IPS-15b (cell line): ENCODE results near the gene PYGO2.
"Not testable (repeated sequence)": the region's sequence is repeated elsewhere in the genome, so short reads cannot be mapped to it uniquely, and the experiment has no call there.

ENCODE experiments used
- H3K27me3 ChIP-seq: one replicate; pipeline ENCODE4 v1.6.1; 2013; ENCODE audit warnings: low read length; ENCODE audit not compliant: control insufficient read depth, insufficient read depth
- H3K36me3 ChIP-seq: one replicate; pipeline ENCODE4 v1.6.1; 2013; ENCODE audit warnings: low read length; ENCODE audit not compliant: control insufficient read depth, insufficient read depth
- H3K4me1 ChIP-seq: one replicate; pipeline ENCODE4 v1.6.1; 2013; ENCODE audit warnings: mild to moderate bottlenecking, low read length; ENCODE audit not compliant: control insufficient read depth, insufficient read depth
- H3K4me3 ChIP-seq: one replicate; pipeline ENCODE4 v1.5.1; 2013; ENCODE audit warnings: low read depth, low read length
- H3K9ac ChIP-seq: one replicate; pipeline ENCODE4 v1.6.1; 2013; ENCODE audit warnings: low read depth, mild to moderate bottlenecking, low read length
- H3K9me3 ChIP-seq: one replicate; pipeline ENCODE4 v1.6.1; 2013; ENCODE audit warnings: mild to moderate bottlenecking, low read length; ENCODE audit not compliant: control insufficient read depth, insufficient read depth

Gene PYGO2

DNA sequence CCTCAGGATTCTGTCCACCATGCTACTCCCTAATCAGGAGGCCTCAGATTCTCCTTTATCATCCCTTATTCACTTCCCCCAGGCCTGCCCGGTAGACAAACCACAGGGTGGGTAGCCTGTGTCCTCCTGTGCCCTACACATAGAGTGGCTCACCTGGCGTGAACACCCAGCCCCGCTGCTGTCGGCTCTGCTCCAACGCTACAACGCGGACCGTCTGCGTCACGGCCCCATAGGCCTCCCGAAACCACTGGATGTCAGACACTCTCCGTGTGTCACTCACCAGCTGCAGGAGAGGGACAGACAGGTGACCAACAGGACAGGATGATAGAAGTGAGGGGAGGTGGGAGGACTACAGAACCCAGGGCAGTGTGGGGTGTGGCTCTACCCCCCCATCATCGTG, 35.4 kb downstream of the PYGO2 start:
- Histone ChIP-seq H3K4me1 (no peaks in the 10 kb centered on the region), H3K9ac (no peak overlapping the region), H3K36me3 (peaks cover 5% of the 10 kb centered on the region), H3K9me3 (no peaks in the 10 kb centered on the region), H3K4me3 (no peak overlapping the region), H3K27me3 (no peaks in the 10 kb centered on the region)

DNA sequence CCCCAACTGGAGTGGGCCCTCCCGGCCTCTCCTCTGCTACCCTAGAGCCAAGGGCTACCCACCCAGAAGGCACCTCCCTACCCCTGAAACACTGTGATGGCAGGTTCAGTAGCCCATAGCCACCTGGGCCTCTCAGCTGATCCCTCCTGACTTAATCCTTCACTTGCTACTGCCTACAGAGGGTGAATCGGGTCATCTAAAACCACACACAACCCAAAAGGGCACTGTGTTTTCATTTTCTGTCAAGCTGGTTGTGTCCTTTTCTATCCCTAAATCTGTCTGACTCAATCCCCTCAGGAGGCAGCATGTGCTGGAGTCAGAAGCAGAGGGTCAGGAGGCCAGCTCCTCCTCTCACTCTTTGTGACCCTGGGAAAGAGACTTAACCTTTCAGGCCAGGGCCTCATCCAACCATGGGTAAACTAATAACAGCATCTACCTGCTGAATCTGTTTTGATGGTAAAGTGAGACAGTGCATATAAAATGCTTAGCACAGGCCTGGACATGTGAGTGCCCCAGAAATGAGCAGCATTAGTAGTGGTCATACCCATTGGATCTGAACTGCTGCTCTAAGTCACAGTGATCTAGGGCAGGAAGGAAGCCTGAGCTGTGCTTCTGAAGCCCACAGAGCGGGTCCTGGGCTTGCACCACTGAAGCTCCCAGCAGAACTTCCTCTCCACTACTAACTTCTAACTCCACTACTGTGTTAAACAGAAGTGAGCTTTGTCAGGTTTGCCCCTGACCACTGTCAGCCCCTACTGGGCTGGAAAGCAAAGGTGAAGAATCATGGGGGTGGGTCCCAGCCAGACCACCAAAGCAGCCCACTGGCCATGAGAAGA, 36.0 kb downstream of the PYGO2 start:
- Histone ChIP-seq H3K4me3 (no peak overlapping the region), H3K36me3 (peaks cover 5% of the 10 kb centered on the region)

DNA sequence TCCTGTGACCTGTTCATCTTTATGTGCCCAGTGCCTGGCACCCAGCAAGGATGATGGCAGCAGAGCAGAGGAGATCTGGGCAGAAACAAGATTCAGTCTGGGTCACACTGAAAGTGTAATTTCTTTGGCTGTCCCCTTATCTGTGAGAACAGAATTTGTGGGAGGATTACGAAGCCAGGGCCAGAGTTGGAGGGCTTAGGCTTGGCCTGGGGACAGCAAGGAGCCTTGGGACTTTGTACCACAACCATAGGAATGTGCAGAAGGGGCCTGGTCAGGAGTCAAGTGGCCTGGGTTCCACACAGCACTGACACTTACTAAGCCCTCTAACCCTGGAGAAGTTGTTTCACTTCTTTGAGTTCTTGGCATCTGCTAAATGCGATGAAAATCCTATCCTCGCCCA, 37.9 kb downstream of the PYGO2 start:
- Histone ChIP-seq H3K27me3 (no peaks in the 10 kb centered on the region), H3K9me3 (no peaks in the 10 kb centered on the region), H3K4me3 (no peak overlapping the region), H3K9ac (no peak overlapping the region), H3K36me3 (peaks cover 5% of the 10 kb centered on the region), H3K4me1 (no peaks in the 10 kb centered on the region)

More for the DNA sequence above, 36.0 kb downstream of the PYGO2 start:
- Histone ChIP-seq H3K9me3 (no peaks in the 10 kb centered on the region), H3K27me3 (no peaks in the 10 kb centered on the region), H3K4me1 (no peaks in the 10 kb centered on the region), H3K9ac (no peak overlapping the region)

DNA sequence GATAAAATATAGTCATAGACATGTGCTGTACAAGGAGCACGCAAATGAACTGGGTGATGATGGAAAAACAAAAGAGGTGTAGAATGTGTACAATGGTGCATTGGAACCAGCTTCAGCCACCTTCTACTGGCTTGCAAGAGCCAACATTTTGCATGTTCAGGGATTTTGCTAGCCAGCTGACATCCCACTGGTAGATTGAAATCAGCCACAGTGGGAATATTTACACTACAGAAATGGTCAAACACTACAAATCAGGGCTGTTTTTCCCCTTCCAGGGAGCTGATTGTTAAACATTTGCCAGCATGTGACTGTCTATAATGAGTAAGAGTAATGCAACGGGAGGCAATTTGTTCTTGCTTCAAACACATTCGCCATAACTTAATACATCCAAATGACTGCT, 48.3 kb downstream of the PYGO2 start:
- H3K36me3 ChIP-seq: no peaks in the 10 kb centered on the region
- H3K4me1 ChIP-seq: no peaks in the 10 kb centered on the region
- peaks cover 6% of the 10 kb centered on the region for H3K9me3 ChIP-seq
- no peak overlapping the region for H3K9ac ChIP-seq
- H3K4me3 ChIP-seq: no peak overlapping the region
- H3K27me3 ChIP-seq: no peaks in the 10 kb centered on the region

DNA sequence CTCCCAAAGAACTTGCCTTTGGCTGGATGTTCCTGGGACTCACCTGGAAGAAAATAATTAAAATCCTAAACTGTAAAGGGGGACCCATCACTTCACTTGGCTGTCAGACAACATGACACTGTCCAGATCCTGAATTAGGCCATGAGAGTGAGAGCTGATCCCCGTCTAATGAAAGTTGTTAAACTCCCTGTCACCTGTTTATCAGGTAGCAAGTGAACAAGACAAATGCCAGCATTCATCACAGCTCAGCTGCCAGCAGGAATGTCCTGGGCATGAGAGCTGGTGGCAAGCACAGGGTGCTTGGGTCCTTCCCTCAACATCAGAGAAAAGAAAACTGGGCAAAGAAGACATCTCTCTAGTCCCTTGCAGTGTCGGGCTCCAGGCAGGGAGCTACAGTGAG, 48.8 kb downstream of the PYGO2 start:
- Histone ChIP-seq H3K4me3 (no peak overlapping the region), H3K9ac (no peak overlapping the region), H3K27me3 (no peaks in the 10 kb centered on the region), H3K36me3 (no peaks in the 10 kb centered on the region), H3K9me3 (peaks cover 6% of the 10 kb centered on the region), H3K4me1 (no peaks in the 10 kb centered on the region)

DNA sequence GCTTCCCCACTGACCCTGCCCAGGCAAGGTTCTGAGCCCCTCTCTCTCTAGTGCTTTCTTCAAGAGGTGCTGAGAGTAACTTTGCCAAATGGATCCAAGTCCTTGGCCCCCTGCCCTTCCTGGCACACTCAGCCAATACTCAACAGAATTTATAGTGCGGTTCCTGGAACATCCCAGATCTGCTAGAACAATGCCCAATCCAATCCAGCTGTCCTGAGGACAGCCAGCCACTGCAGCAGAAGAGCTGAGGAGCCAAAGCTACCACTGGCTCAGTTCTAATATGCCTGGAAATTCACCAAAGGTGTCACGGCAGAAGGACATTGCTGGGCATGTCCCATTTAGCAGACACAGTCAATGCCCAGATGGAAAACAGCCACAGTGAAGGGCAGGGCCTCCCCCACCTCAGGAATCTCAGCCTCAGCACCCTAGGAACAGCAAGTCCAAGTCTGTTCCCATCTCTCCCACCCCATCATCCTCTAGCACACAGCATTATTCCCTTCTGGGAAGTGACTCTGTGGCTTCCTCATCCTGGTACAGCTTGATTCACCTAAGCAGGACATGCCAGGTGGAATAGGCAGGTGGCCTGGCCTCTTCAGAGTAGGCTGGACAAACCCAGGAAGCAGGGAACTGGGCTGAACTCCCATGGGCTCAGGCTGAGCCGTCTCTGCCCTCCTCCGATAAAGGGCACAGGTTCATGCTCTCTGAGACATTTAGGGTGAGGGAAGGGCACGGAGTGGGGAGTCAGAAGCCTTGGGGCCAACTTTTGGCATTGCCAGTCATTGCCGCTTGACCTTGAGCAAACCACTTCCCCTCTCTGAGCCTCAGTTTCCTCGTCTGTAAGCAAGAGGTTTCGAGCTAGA, 49.7 kb downstream of the PYGO2 start:
- peaks cover 6% of the 10 kb centered on the region for H3K9me3 ChIP-seq
- H3K4me3 ChIP-seq: no peak overlapping the region
- H3K9ac ChIP-seq: no peak overlapping the region
- H3K27me3 ChIP-seq: no peaks in the 10 kb centered on the region
- H3K4me1 ChIP-seq: no peaks in the 10 kb centered on the region
- H3K36me3 ChIP-seq: no peaks in the 10 kb centered on the region

DNA sequence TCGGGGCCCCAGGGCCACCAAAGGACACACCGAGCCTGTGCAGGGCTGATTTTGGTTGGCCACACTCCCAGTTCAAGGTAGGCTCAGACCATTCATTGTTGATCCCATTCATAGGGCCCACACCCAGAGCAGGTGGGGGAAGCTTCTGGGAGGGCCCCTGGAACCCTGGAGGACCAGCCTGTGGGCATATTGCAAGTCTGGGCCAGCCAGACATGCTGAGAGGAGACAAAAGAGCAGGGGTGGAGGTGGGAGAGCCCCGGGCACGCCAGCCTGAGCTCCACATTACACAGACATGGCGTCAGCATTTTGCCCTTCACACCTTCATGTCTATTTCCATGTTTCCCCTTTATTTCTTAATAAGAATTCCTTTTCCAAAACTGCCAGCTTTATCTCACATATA, 50.7 kb downstream of the PYGO2 start:
- Histone ChIP-seq H3K9ac (no peak overlapping the region), H3K4me3 (no peak overlapping the region), H3K27me3 (no peaks in the 10 kb centered on the region), H3K36me3 (no peaks in the 10 kb centered on the region), H3K9me3 (peaks cover 6% of the 10 kb centered on the region), H3K4me1 (no peaks in the 10 kb centered on the region)

DNA sequence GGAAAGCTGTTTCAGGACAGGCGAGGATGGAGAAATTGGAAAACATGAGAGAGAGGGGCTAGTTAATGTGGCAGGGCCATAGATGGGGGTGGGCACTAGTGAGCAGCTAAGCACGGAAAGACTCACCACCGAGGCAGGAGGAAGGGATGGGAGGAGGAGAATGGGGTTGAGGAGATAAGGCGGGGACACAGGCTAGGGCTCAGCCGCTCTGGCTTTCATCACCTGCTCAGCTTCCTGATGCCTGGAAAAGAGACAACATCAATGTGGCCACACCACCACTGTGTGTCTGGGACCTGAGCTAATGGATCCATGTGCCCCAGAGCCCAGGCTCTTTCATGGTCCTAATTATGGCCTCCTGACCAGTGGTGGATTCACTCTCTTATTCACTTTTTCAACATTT, 52.6 kb downstream of the PYGO2 start:
- no peaks in the 10 kb centered on the region for H3K4me1 ChIP-seq
- H3K9me3 ChIP-seq: peaks cover 6% of the 10 kb centered on the region
- no peaks in the 10 kb centered on the region for H3K27me3 ChIP-seq
- H3K4me3 ChIP-seq: no peak overlapping the region
- no peak overlapping the region for H3K9ac ChIP-seq
- H3K36me3 ChIP-seq: no peaks in the 10 kb centered on the region

DNA sequence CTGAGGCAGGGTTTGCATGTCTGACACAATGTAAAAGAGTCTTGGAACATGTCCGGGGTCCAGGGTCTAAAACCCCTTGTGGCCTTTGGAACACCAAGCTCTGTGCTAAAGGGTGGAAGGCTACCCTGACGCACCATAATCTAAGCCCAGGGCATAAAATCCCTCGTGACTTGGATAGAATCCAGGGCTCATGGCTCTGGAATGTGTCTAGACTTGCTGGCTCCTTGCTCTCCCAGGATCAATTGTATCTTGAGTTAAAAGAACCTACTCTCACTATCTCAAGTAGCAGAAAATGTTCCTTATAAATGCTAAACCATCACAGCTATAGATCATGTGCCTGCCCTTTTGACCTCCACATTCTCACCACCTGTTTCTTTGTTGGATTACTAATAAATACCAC, 53.5 kb downstream of the PYGO2 start:
- not testable (repeated sequence) for H3K9me3 ChIP-seq, H3K4me1 ChIP-seq, H3K4me3 ChIP-seq, H3K9ac ChIP-seq, H3K36me3 ChIP-seq, H3K27me3 ChIP-seq
